MM.1S (cell line): Measurements from ENCODE around the gene MEAF6.

Experiments
- CTCF ChIP-seq: fragments of 300-600 bp; sonication (generic); IDR thresholded peaks from 2 replicates; pipeline ENCODE4 v1.5.1; 2016; ENCODE audit warnings: antibody characterized with exemption, low read length, mixed read lengths
- EZH2 ChIP-seq: fragments of 300-600 bp; sonication (generic); optimal IDR thresholded peaks from 2 replicates; pipeline ENCODE3; 2017; ENCODE audit warnings: low read depth, mild to moderate bottlenecking, antibody characterized with exemption, low read length, mixed read lengths
- EZH2phosphoT487 ChIP-seq: fragments of 300-600 bp; sonication (generic); IDR thresholded peaks from 2 replicates; pipeline ENCODE4 v1.6.1; 2018; ENCODE audit warnings: antibody characterized with exemption, low read length

DNA sequence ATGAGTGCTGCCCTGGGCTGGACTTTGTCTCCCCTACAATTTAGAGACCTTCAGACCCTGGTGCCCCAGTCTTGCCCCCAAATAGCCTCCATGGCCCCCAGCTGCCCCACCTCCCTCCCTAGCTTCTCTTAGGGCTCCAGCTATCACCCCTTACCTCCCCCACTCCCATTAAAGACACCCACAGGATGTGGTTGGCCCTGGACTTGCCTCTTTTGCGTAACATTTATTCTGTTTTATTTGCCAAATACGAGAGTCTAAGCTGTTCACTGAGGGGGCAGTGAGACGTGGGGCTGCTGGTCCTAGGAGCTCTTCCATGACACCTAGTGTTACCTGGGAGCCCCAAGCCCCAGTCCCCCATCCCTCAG is 35.7 kb downstream of the MEAF6 start:
- no peak for TF ChIP-seq CTCF
- no peak for TF ChIP-seq EZH2
- no peak for TF ChIP-seq EZH2phosphoT487
